PFSK-1 (cell line): ENCODE results near the gene SLC6A12.

Source experiments
- POLR2AphosphoS5 ChIP-seq: IDR thresholded peaks from 2 replicates; pipeline ENCODE4 v1.6.1; 2012; ENCODE audit warnings: low read depth, mild to moderate bottlenecking, control low read depth, low read length, moderate library complexity
- SIN3A ChIP-seq: IDR thresholded peaks from 2 replicates; pipeline ENCODE4 v1.6.1; 2012; ENCODE audit warnings: mild to moderate bottlenecking, low read length, moderate library complexity, borderline replicate concordance; ENCODE audit not compliant: insufficient read depth
- TAF1 ChIP-seq: IDR thresholded peaks from 2 replicates; pipeline ENCODE4 v1.6.1; 2012; ENCODE audit warnings: low read length, control low read depth, borderline replicate concordance; ENCODE audit not compliant: insufficient read depth
- TF ChIP-seq, protein P1 (sequence below), 2 experiments: IDR thresholded peaks; 2 replicates each; pipeline versions ENCODE4 v1.6.1 to v1.8.0; 2011 to 2012; ENCODE audit warnings: low read depth in 2 of 2, low read length in 2 of 2, control low read depth in 1 of 2, inconsistent platforms in 1 of 2, mild to moderate bottlenecking in 1 of 2, moderate library complexity in 1 of 2; ENCODE audit not compliant: insufficient read depth in 1 of 2

DNA sequence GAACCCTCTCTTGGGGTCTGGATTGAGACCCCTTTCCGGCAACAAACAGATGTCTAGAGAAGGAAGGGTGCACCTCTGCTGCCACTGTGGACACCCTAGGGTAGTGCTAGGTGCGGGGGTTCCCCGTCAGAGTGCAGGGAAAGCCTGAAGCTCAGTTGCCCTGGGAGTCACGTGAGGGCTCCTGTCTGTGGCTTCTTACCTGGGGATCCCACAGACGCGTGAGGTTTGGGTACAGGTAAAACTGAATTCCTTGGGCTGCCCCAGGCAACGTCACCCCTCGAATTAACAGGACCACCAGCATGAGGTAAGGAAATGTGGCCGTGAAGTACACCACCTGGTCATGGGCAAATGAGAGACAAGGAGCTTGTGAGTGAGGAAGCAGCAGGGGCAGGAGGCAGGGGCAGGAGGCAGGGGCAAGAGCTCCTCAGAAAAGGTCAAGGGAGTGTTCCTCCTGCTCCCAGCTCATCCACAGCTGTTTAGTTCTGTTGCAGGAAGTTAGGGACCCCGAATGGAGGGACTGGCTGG is 21.0 kb upstream of the SLC6A12 start:
- no peak for TF ChIP-seq POLR2AphosphoS5
- TF ChIP-seq TAF1 = no peak
- TF ChIP-seq, protein P1, sequence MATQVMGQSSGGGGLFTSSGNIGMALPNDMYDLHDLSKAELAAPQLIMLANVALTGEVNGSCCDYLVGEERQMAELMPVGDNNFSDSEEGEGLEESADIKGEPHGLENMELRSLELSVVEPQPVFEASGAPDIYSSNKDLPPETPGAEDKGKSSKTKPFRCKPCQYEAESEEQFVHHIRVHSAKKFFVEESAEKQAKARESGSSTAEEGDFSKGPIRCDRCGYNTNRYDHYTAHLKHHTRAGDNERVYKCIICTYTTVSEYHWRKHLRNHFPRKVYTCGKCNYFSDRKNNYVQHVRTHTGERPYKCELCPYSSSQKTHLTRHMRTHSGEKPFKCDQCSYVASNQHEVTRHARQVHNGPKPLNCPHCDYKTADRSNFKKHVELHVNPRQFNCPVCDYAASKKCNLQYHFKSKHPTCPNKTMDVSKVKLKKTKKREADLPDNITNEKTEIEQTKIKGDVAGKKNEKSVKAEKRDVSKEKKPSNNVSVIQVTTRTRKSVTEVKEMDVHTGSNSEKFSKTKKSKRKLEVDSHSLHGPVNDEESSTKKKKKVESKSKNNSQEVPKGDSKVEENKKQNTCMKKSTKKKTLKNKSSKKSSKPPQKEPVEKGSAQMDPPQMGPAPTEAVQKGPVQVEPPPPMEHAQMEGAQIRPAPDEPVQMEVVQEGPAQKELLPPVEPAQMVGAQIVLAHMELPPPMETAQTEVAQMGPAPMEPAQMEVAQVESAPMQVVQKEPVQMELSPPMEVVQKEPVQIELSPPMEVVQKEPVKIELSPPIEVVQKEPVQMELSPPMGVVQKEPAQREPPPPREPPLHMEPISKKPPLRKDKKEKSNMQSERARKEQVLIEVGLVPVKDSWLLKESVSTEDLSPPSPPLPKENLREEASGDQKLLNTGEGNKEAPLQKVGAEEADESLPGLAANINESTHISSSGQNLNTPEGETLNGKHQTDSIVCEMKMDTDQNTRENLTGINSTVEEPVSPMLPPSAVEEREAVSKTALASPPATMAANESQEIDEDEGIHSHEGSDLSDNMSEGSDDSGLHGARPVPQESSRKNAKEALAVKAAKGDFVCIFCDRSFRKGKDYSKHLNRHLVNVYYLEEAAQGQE (IDR thresholded peaks at IDR 0.05; ENCODE audit: insufficient read depth in 1 of 2, low read depth in 2 of 2, low read length in 2 of 2) = no peak
- TF ChIP-seq SIN3A = no peak
